ENCODE results near the gene SHB. TPM values are rescaled to one million over a fixed set of nuclear protein-coding genes. Genes with fewer than 3 reads are reported as not detected.

The SHB gene
- total RNA-seq, 1 experiment from 2014 or later, result 23.8 TPM

- POLR2A ChIA-PET (ENCODE audit: unreplicated experiment), result no interaction called here
- H3K27ac ChIP-seq, result no peak overlapping the region
Observed at GRCh38 chr9:37941253-37941652, 127.8 kb downstream of the SHB start.

DNA sequence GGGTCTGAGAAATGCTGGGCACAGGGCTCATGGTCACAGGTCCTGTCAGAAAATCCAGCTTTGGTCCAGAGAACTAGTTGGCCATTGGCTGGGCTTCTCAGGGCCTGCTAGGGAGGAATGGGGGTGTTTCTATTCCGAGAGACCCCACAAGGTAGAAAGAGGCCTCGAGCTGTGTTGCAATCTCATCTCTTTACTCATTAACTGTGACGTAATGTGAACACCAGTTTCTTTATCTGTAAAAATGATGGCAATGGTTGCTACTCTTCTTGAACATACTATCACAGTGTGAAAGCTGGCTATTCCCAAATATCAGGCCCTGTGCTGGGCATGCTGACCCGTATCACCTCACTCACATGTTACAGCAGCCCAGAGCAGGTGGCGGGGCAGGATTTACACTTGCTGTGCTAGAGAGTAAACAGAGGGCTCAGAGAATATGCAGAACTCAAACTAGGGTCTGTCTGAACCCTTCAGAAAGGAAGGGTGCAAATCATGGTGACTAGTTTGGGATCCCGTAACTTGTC, 129.4 kb downstream of the SHB start:
- Histone ChIP-seq H3K9me3 (ENCODE audit: insufficient read depth, low read depth) (no peaks in the 10 kb centered on the region), H4K20me1 (ENCODE audit: insufficient read depth) (peaks cover 10% of the 10 kb centered on the region), H3K27ac (no peak overlapping the region), H2AFZ (no peak overlapping the region), H3F3A (ENCODE audit: insufficient read depth, low read depth) (peaks cover 47% of the 10 kb centered on the region), H3K36me3 (ENCODE audit: low read depth) (no peaks in the 10 kb centered on the region), H3K4me3 (no peak overlapping the region), H3K9me2 (ENCODE audit: insufficient read depth) (no peaks in the 10 kb centered on the region), H3K4me2 (no peak overlapping the region), H3K27me3 (ENCODE audit: insufficient read depth, low read depth) (no peaks in the 10 kb centered on the region), H3K4me1 (replicated peaks; ENCODE audit: insufficient read depth) (peaks cover 63% of the 10 kb centered on the region), H3K79me2 (ENCODE audit: low read depth) (peaks cover 61% of the 10 kb centered on the region)
- BruUV-seq (replicated peaks), result no TSS peak
- intact Hi-C loops (cut with micrococcal nuclease; ENCODE audit: unreplicated experiment), result loop anchor here (5.0 kb wide), 1 partner anchor 627 kb away; no protein-coding TSS in a partner anchor
- DNase-seq, result no peak
- ChIA-PET CTCF (no interaction called here), POLR2A (ENCODE audit: unreplicated experiment) (no interaction called here)
- TF ChIP-seq EZH2 (IDR thresholded peaks at IDR 0.05; ENCODE audit: low read depth) (no peak), CTCF (conservative IDR thresholded peaks at IDR 0.05) (no peak)

More at GRCh38 chr9:37941253-37941652, 127.8 kb downstream of the SHB start:
- Histone ChIP-seq H3K79me2 (ENCODE audit: low read depth) (peaks cover 46% of the 10 kb centered on the region), H3K4me2 (no peak overlapping the region), H3K9me2 (ENCODE audit: insufficient read depth) (no peaks in the 10 kb centered on the region), H3K27me3 (ENCODE audit: insufficient read depth, low read depth) (no peaks in the 10 kb centered on the region), H3K36me3 (ENCODE audit: low read depth) (no peaks in the 10 kb centered on the region), H4K20me1 (ENCODE audit: insufficient read depth) (peaks cover 23% of the 10 kb centered on the region), H3K4me1 (replicated peaks; ENCODE audit: insufficient read depth) (peaks cover 80% of the 10 kb centered on the region), H2AFZ (no peak overlapping the region), H3K4me3 (no peak overlapping the region), H3F3A (ENCODE audit: insufficient read depth, low read depth) (peaks cover 51% of the 10 kb centered on the region), H3K9me3 (ENCODE audit: insufficient read depth, low read depth) (no peaks in the 10 kb centered on the region)
- no peak for TF ChIP-seq CTCF (conservative IDR thresholded peaks at IDR 0.05)
- TF ChIP-seq EZH2 (IDR thresholded peaks at IDR 0.05; ENCODE audit: low read depth), result no peak
- intact Hi-C loops (cut with micrococcal nuclease; ENCODE audit: unreplicated experiment), result no loop called here
- CTCF ChIA-PET, result no interaction called here
- no peak for DNase-seq
- no TSS peak for BruUV-seq (replicated peaks)

DNA sequence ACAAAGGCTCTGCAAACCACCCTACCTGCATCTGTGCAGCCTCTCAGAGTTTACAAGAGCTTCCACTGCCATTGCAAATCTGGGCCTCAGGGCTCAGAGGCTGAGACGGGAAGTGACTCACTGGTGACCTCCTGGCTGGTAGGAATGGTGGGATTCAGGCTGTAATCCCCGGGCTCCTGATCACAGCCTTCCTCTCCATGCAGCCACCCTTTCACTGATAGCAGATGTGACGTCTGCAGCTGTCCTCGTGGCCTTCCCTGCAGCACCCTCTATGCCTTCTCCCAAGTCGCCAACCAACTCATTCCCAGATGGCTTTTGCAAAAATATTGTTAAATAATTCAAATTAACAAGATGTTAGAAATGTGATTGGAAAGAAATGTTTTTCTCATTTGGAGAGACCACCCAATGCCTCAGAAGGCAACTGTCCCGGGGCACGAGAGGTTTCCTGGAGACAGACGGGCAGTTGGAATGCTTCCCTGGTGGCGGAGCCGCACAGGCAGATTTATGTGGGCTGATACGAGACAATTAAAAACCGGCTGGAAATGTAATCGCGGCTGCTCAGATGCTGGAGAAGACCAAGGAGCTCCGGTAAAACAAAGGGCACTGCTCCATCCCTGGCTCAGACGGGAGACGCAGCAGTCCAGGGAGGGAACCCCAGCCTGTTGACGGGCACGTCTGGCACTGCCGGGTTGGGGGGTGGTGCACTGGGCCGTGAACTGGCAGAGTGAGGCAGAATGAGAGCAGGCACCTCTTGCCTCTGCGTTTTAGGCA, 130.7 kb downstream of the SHB start:
- no peaks in the 10 kb centered on the region for H3K27me3 ChIP-seq (ENCODE audit: insufficient read depth, low read depth)
- intact Hi-C loops (cut with micrococcal nuclease; ENCODE audit: unreplicated experiment), result loop anchor here (5.0 kb wide), 1 partner anchor 626 kb away; no protein-coding TSS in a partner anchor
- H3K9me3 ChIP-seq (ENCODE audit: insufficient read depth, low read depth), result no peaks in the 10 kb centered on the region
- H3K36me3 ChIP-seq (ENCODE audit: low read depth), result no peaks in the 10 kb centered on the region
- H3F3A ChIP-seq (ENCODE audit: insufficient read depth, low read depth), result peaks cover 34% of the 10 kb centered on the region
- H3K27ac ChIP-seq, result peak overlapping the region; percentile 35
- BruUV-seq (replicated peaks), result no TSS peak
- ChIA-PET CTCF (no interaction called here), POLR2A (ENCODE audit: unreplicated experiment) (interaction anchor here (0.5 kb wide), 1 partner anchor 37 kb away, joined by 3 read pairs; no protein-coding TSS in a partner anchor)
- no peak overlapping the region for H2AFZ ChIP-seq
- H4K20me1 ChIP-seq (ENCODE audit: insufficient read depth), result peaks cover 3% of the 10 kb centered on the region
- peak; percentile 31 to 66 for DNase-seq
- peaks cover 64% of the 10 kb centered on the region for H3K79me2 ChIP-seq (ENCODE audit: low read depth)
- TF ChIP-seq EZH2 (IDR thresholded peaks at IDR 0.05; ENCODE audit: low read depth) (no peak), CTCF (conservative IDR thresholded peaks at IDR 0.05) (no peak)
- H3K9me2 ChIP-seq (ENCODE audit: insufficient read depth), result no peaks in the 10 kb centered on the region
- H3K4me2 ChIP-seq, result peak overlapping the region; percentile 21
- H3K4me3 ChIP-seq, result no peak overlapping the region
- peaks cover 50% of the 10 kb centered on the region for H3K4me1 ChIP-seq (replicated peaks; ENCODE audit: insufficient read depth)
